Stomach (tissue), 9 donors: ENCODE data around the gene FLII. TPM values are rescaled to one million over a fixed set of nuclear protein-coding genes. Genes with fewer than 3 reads are reported as not detected.

Experiments
- DNase-seq, 2 donors: peaks; one replicate each; pipeline versions ENCODE4 v3.0.0 to v3.0.0-alpha.2; 2013 to 2019
- H3K27ac ChIP-seq, 5 donors: fragments of 200-600 bp in 4 of 5; sonication (generic) in 4 of 5; one replicate each; pipeline ENCODE4 v1.5.1; 2013 to 2019; ENCODE audit warnings: mild to moderate bottlenecking in 1 of 5, moderate library complexity in 1 of 5
- H3K27me3 ChIP-seq, 3 donors: fragments of 200-600 bp; sonication (generic); one replicate each; pipeline ENCODE4 v1.5.1; 2017 to 2019; ENCODE audit warnings: mixed run types in 1 of 3
- H3K36me3 ChIP-seq, 4 donors: fragments of 200-600 bp; sonication (generic); 1 replicate in 3 of 4; 2 replicates in 1 of 4; pipeline ENCODE4 v1.5.1; 2016 to 2019
- H3K4me1 ChIP-seq, 4 donors: fragments of 200-600 bp; sonication (generic); one replicate each; pipeline ENCODE4 v1.5.1; 2016 to 2019
- H3K4me3 ChIP-seq, 4 donors: fragments of 200-600 bp; sonication (generic) in 3 of 4; one replicate each; pipeline ENCODE4 v1.5.1; 2016 to 2019; ENCODE audit warnings: mild to moderate bottlenecking in 1 of 4
- H3K9me3 ChIP-seq, 4 donors: fragments of 200-600 bp; sonication (generic); one replicate each; pipeline ENCODE4 v1.5.1; 2016 to 2019
- CTCF ChIP-seq, 7 experiments: fragments of 450-650 bp in 4 of 7; fragments of 200-600 bp in 3 of 7; sonication (generic) in 3 of 7; IDR thresholded peaks; one replicate each; pipeline ENCODE4 v1.5.1; 2016 to 2019; ENCODE audit warnings: antibody characterized with exemption in 7 of 7, control low read depth in 2 of 7, mild to moderate bottlenecking in 1 of 7
- EP300 ChIP-seq: sonication (generic); formaldehyde crosslinking; IDR thresholded peaks from one replicate; pipeline ENCODE4 v1.6.1; 2017; ENCODE audit warnings: antibody characterized with exemption
- POLR2A ChIP-seq, 4 donors: fragments of 450-650 bp; IDR thresholded peaks; one replicate each; pipeline ENCODE4 v1.6.1; 2016; ENCODE audit warnings: antibody characterized with exemption in 4 of 4, control low read depth in 2 of 4, mild to moderate bottlenecking in 1 of 4, moderate library complexity in 1 of 4
- POLR2AphosphoS5 ChIP-seq, 3 donors: sonication (generic); formaldehyde crosslinking; IDR thresholded peaks; one replicate each; pipeline ENCODE4 v1.6.1; 2016; ENCODE audit warnings: antibody characterized with exemption in 3 of 3
- WGBS, 5 donors: extraction: QIAGEN DNeasy Blood & Tissue Kit in 3 of 5; methylation state at CpG; one replicate each; pipeline versions ENCODE4 v1.1.5 to v1.1.7; 2013 to 2018; 5-methylcytosine and 5-hydroxymethylcytosine counted together
- intact Hi-C: fragments of 100-400 bp; cut with DNase I; formaldehyde crosslinking; loops from one replicate; pipeline ENCODE4 v1.15.1; 2023; ENCODE audit warnings: low total_unique reads
- polyA plus RNA-seq, 3 donors: library from polyadenylated mRNA; stranded (reverse); fragments of 200-250 nt; gene quantifications; one replicate each; pipeline ENCODE4 v1.2.3, GENCODE V29; 2013
- total RNA-seq, 5 donors: library from RNA; depleted of rRNA; stranded (reverse); fragments of >200 nt; gene quantifications; one replicate each; pipeline versions ENCODE4 v1.1.0 to v1.2.3, GENCODE V29; 2014 to 2016
- donor health status: healthy with polysubstance abuse.
- donor health status: Bipolar disorder and iron deficiency.
- donor health status: healthy.

Gene FLII
- total and polyA plus RNA-seq, 8 donors = 107 to 677 (median 323) TPM

GRCh38 chr17:18253947-18254821, 4.4 kb downstream of the FLII start:
- no peaks in the 10 kb centered on the region for H3K27me3 ChIP-seq
- H3K36me3 ChIP-seq = peaks cover 51 to 77% (median 73%) of the 10 kb centered on the region in 4 donors
- DNase-seq = no peak
- peaks cover 15 to 33% (median 28%) of the 10 kb centered on the region in 4 donors for H3K4me1 ChIP-seq
- H3K4me3 ChIP-seq = no peak overlapping the region
- H3K9me3 ChIP-seq = no peaks in the 10 kb centered on the region
- WGBS, 5 donors = 90 to 94% (median 92%) methylated on average over 27 of the region's 27 CpGs
- H3K27ac ChIP-seq = no peak overlapping the region
- intact Hi-C loops = no loop called here
- no peak for TF ChIP-seq EP300
- no peak for TF ChIP-seq CTCF (IDR thresholded peaks at IDR 0.05)
- TF ChIP-seq POLR2AphosphoS5 (IDR thresholded peaks at IDR 0.05) = no peak
- TF ChIP-seq POLR2A (IDR thresholded peaks at IDR 0.05) = no peak

GRCh38 chr17:18253187-18253884, 5.2 kb downstream of the FLII start:
- no peak for TF ChIP-seq CTCF (IDR thresholded peaks at IDR 0.05)
- TF ChIP-seq POLR2A (IDR thresholded peaks at IDR 0.05) = no peak
- no peak for TF ChIP-seq EP300
- no peak for TF ChIP-seq POLR2AphosphoS5 (IDR thresholded peaks at IDR 0.05)
- WGBS, 5 donors = 69 to 87% (median 85%) methylated on average over 6 to 16 of the region's 16 CpGs
- H3K36me3 ChIP-seq = peaks cover 60 to 85% (median 81%) of the 10 kb centered on the region in 4 donors

GRCh38 chr17:18252160-18252559, 6.4 kb downstream of the FLII start:
- Histone ChIP-seq H3K27ac (no peak overlapping the region), H3K27me3 (no peaks in the 10 kb centered on the region), H3K36me3 (peaks cover 61 to 97% (median 93%) of the 10 kb centered on the region in 4 donors), H3K4me3 (no peak overlapping the region), H3K4me1 (peaks cover 24 to 36% (median 35%) of the 10 kb centered on the region in 4 donors), H3K9me3 (no peaks in the 10 kb centered on the region)
- intact Hi-C loops = no loop called here
- 79 to 100% (median 85%) methylated on average over 2 to 5 of the region's 5 CpGs for WGBS, 5 donors
- TF ChIP-seq EP300 (no peak), CTCF (IDR thresholded peaks at IDR 0.05) (no peak), POLR2AphosphoS5 (IDR thresholded peaks at IDR 0.05) (no peak), POLR2A (IDR thresholded peaks at IDR 0.05) (no peak)
- no peak for DNase-seq

More at GRCh38 chr17:18253187-18253884, 5.2 kb downstream of the FLII start:
- intact Hi-C loops = no loop called here
- Histone ChIP-seq H3K27me3 (no peaks in the 10 kb centered on the region), H3K4me3 (no peak overlapping the region), H3K9me3 (no peaks in the 10 kb centered on the region), H3K4me1 (peaks cover 18 to 32% (median 30%) of the 10 kb centered on the region in 4 donors), H3K27ac (no peak overlapping the region)
- no peak for DNase-seq

- Histone ChIP-seq H3K4me1 (peaks cover 23 to 36% (median 34%) of the 10 kb centered on the region in 4 donors), H3K4me3 (no peak overlapping the region), H3K9me3 (no peaks in the 10 kb centered on the region), H3K27me3 (no peaks in the 10 kb centered on the region), H3K36me3 (peaks cover 68 to 100% (median 99%) of the 10 kb centered on the region in 4 donors), H3K27ac (no peak overlapping the region)
- WGBS, 5 donors = 51 to 84% (median 63%) methylated on average over 3 to 15 of the region's 15 CpGs
- intact Hi-C loops = no loop called here
- DNase-seq = no peak
- no peak for TF ChIP-seq CTCF (IDR thresholded peaks at IDR 0.05)
- no peak for TF ChIP-seq POLR2A (IDR thresholded peaks at IDR 0.05)
- no peak for TF ChIP-seq POLR2AphosphoS5 (IDR thresholded peaks at IDR 0.05)
- no peak for TF ChIP-seq EP300
Measured at GRCh38 chr17:18251204-18251603, 7.3 kb downstream of the FLII start.
